GM18498 (cell line): ENCODE data around the gene ITGB4.

Experiments used
- ATAC-seq: cut with Tn5 transposase; IDR thresholded peaks from one replicate; pipeline ENCODE4 v1.9.1; 2021; ENCODE audit warnings: mild to moderate bottlenecking, moderate library complexity; ENCODE audit not compliant: unreplicated experiment

ITGB4 gene

DNA sequence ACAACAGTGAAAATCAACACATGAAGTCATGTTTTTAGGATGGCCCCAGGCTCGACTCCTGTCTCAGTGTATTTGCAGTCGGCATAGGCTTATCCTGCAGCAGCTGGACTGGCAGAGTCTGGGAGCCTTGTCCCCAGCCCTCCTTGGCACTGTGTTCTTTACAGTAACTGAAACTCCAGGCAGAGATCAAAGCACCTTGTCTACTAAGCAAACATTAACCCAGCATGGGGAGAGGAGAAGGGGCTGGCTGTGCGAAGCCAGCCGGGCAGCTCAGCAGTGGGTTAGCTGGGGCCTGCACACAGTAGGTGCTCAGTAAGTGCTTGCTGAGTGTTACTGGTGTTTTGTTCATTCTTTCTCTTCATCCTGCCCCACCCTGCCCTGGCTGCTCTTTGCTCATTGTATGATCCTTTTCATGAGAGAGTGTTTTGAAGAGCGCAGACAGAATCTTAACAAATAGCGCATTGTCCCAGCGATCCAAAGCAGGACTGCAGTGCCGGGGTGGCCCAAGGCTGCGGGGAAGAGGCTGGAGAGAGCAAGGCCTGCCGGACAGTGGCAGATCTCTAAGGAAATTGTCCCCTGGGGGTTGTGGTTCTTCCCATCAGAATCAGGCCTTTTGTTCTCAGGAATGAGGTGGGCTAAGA is 23.5 kb upstream of the ITGB4 start:
- no peak for ATAC-seq

DNA sequence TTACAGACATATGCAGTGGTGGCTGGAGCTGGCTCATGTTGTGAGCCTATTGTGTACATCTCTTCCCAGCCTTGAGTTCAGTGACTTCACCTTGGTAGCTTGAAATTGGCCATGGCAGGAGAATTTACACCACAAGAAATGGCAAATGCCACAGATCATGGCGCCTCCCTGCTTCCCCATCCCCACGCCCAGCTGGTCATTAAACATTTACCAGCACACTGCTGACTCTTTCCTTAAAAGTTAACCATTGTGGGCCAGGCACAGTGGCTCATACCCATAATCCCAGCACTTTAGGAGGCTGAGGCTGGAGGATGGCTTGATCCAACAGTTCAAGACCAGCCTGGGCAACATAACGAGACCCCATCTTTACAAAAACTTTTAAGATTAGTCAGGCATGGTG is 22.6 kb upstream of the ITGB4 start:
- ATAC-seq = no peak

GRCh38 chr17:75701288-75701687 is 20.0 kb upstream of the ITGB4 start:
- no peak for ATAC-seq

DNA sequence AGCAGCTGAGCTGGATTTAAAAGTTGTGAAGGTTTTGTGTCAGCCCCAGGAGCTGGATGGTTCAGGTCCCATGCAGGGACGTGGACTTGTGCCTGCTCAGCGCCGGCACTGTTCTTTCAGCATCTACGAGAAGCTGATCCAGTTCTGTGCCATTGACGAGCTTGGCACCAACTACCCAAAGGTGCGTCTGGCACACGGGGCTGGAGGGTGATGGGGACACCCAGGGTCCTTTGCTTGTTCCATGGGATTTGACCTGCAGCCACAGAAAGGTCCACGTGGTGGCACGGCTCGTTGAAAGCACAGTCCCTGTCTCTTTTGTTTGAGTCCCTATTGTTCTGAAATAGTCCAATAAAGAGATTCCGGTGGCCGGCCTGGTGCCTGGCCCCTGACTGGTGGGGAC is 18.1 kb upstream of the ITGB4 start:
- no peak for ATAC-seq

GRCh38 chr17:75703591-75703990 is 17.7 kb upstream of the ITGB4 start:
- no peak for ATAC-seq

DNA sequence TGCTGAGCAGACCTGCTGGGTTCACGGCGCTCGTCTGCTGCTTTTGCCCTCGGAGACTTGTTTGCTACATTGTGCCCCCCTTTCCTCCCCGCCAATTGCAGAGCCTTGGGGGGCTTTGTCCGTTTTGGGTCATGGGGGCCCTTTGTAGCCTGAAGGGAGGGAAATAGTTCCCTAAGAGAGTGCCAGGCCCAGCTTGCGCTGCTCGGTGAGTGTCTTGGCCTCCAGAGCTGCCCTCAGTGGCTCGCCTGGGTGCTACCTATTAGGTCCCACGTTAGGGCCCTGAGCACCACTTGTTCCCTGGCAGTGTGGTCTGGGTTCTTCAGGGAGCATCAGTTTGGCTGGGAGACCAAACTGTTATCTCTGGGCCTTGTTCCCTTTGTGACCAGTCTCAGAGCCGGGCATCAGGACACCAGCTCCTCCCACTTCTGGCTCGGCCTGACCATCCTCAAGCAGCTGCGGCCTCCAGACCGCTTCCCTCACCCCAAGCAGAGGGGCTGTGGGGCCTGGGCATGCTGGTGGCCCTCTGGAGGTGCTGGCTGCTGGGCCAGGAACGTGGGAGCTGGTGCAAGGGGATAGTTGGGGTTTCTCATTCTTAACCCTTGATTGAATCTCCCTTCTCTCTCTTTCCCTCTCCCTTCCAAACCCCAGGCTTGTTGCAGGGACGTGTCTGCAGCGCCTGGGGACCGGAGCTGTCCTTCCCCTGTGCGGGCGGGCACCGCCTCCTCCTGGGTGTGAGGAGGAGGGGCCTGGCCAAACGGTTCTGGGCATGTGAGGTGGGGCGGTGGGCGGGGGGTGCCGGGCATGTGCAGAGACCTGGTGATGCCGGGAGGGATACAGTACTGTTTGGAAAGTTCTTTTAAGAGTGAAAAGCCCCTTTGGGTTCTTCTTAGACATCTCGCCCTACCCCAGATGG is 16.0 kb upstream of the ITGB4 start:
- ATAC-seq = no peak

GRCh38 chr17:75706042-75706728 is 15.1 kb upstream of the ITGB4 start:
- no peak for ATAC-seq

DNA sequence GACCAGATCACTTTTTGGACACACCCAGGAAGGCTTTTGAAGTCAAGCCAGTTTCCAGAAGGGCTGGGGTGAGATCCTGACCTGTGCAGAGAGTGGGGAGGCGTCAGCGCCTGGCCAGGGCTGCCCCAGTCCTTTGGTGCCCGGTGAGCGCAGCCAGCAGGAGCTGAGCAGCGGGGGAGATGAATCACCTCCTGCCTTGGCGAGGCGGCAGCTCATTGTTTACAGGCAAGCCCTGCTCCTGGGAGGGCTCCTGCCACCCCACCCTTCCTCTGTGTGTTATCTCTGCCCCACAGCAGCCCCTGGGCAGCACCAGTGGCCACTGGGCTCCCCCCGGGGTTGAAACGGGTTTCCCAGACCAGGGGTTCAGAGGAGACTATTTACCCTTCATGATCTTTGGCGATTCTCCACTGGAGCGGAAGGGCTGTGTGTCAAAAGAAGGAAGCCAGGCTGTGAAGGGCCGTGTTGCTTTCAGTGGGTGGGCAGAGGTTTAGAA is 14.1 kb upstream of the ITGB4 start:
- ATAC-seq = no peak

DNA sequence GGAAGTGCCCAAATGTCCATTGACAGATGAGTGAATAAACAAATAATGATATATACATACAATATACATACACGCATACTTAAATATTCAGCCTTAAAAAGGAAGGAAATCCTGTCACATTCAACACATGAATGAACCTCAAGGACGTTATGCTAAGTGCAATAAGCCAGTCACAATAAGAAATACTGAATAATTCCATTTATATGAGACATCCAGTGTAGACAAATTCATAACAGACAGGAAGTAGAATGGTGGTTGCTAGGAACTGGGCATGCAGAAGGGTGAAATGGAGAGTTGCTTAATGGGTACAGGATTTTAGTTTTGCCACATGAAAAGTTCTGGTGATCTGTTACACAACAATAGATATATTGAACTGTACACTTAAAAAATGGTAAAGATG is 8.8 kb upstream of the ITGB4 start:
- ATAC-seq = no peak

DNA sequence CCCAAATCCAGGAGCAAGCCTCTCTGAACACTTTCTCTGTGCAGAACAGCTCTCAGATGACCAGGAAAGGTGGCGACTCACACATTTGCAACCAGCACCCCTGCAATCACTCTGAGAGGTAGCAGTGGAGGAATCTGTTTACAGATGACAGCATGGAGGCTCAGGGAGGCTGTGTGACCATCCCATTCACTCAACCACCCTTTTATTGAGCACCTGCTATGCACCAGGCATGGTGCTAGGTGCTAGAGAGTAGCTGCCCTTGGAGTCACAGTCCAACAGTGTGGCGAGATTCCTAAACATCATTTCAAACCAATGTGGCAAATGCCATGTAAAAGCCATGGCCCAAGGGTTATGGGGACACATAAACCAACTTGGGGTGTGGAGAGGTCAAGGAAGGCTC is 1.5 kb upstream of the ITGB4 start:
- no peak for ATAC-seq

GRCh38 chr17:75721463-75722011 is 278 bp downstream of the ITGB4 start:
- ATAC-seq = no peak

DNA sequence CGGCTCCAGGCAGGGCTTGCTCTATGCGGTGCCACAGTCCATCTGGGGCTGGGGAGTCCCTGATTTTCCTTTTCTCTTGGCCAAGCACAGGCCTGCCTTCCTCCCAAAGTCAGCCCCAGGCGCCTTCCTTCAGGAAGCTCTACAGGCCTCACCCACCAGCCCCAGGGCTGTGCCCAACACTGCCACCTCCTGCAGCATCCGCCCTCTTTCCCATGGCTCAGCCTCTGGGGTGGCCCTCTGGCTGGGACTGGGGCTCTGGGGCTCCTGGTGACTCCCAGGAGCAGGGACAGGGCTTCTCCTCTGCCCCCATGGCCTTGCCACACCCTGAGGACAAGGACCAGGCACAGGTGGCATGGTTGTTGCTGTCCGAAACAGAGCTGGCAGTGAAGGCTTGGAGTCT is 817 bp downstream of the ITGB4 start:
- no peak for ATAC-seq

DNA sequence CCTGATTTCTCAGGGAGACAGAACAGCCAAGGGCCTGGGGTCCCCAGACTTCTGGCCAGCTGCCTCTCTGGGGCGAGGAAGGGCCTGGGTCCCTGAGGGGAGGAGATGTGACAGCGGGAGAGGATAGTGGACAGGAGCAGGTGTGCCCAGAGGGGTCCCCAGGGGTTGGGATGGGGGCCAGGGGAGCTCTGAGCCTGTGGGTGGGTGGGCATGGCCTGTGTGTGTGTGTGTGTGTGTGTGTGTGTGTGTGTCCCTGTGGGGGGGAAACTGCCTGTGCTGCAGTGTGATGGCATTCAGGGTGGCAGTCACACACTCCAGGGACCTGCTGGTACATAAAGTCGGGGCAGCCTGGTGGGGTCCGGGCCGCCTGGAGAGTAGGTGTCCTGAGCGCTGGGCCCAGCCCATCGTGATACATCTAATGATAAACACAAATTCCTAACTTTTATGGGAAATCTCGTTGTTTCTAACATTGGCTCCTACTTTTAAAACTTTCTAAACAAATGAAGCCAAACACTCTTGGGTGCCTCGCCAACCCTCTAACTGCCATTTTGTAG is 1.4 kb downstream of the ITGB4 start:
- ATAC-seq = no peak

DNA sequence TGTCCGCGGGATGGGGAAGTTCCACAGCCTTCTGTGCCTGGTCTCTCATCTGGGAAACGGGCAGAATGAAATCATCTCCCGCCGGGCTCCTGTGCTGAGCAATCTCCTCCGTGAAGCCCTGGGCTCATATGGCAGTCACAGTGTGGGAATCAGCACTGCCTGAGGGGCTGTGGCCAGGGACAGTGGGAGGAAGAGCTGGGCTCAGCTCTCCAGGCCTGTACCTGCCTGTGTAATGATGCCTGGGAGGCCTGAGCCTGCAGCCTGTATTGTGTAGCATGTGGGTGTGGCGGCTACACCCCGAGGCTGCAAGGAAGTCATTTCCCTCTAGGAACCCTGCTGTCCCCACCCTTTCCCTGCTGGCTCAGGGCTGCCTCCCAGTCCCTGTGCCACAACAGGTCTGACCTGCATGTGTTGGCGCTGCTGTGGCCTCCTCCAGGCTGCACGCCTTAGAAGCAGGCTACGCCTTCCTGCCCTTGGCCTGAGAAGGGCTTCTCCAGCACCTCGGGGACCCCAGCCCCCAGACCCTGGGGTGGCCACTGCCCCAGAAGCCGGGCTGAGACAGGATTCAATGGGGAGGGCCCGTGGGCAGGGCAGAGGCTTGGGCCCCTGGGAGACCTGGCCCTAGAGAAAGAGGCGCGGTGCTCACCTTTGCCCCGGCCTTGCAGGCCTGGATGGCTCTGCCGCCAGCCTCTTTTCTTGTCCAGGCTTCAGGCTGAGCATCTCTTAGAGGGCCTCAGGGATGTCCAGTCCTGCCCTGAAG is 2.1 kb downstream of the ITGB4 start:
- no peak for ATAC-seq

DNA sequence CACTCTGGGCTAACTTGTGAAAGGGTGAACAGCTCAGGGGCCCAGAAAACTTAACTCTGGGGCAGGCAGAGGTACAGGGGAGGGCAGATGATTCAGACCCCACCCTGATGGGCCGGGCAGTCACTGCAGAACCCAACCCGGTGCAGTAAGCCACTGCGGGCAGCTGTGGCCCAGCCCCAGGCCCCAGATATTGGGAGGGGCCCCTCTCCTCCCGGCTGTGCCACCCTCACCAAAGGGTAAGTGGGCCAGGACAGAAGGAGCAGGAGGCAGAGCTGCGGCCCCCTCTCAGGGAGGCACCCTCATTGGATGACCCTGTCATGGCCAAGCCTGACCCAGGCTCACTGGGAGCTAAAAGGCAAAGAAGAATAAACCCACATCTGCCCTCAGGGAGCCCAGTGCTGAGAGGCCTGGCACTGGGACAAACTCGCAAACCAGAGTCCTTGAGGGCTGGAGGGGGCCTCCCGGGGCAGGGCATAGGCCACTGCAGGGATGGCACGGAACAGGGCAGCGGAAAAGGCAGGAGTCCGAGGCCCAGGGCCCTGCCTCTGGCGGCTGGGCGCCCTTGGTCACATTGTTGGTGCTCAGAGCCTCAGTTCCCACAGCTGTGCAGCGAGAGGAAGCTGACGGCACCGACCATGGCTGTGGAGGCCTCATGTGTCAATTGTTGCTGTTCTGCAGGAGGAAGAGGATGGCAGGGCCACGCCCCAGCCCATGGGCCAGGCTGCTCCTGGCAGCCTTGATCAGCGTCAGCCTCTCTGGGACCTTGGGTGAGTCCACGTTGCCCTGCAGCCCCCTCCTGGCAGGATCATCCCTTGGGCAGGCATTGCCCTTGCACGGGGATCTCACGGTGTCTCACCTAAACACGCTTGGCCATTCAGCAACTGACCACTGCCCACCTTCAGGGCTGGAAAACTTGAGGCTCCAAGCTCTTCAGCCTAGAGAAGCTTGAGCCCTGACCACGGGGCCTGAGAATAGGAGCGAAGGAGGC is 3.1 kb downstream of the ITGB4 start:
- no peak for ATAC-seq

DNA sequence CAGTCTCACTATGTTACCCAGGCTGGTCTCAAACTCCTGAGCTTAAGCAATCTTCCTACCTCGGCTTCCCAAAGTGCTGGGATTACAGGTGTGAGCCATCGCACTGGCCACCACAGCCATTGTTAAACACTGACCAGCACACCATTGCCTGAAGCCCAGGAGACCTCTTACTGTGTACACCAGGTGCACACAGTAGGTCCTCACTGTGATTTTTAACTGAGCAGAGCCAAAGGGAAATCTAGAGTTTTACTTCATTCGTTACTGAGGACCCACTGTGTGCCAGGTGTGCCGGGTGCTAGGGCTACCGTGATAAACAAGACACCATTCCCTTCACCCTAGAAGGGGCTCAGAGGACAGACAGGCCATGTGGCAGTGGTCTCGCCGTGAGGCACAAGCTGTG is 4.2 kb downstream of the ITGB4 start:
- ATAC-seq = no peak

DNA sequence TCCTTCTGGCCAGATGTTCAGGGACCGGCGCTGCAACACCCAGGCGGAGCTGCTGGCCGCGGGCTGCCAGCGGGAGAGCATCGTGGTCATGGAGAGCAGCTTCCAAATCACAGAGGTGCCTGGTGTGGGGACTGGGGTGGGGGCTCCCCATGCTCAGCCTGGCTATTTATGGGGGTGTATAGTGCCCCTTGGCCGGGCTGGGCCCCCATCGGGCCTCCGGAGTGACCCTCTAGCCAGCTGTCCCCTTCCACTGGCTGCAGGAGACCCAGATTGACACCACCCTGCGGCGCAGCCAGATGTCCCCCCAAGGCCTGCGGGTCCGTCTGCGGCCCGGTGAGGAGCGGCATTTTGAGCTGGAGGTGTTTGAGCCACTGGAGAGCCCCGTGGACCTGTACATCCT is 6.1 kb downstream of the ITGB4 start:
- no peak for ATAC-seq

- no peak for ATAC-seq
These were observed 8.1 kb downstream of the ITGB4 start for GRCh38 chr17:75729351-75729750.

DNA sequence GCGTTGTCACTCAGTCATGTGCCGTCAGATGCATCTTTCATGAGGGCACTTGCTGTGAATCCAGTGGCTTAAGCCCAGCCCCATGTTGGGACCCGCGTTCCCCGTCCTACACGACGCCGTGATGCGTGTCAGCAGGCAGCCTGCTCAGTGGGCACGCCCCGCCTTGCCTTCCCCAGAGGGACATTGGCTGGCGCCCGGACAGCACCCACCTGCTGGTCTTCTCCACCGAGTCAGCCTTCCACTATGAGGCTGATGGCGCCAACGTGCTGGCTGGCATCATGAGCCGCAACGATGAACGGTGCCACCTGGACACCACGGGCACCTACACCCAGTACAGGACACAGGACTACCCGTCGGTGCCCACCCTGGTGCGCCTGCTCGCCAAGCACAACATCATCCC is 8.8 kb downstream of the ITGB4 start:
- ATAC-seq = no peak
